Measurements from ENCODE around the gene EMX1.

Gene EMX1

GRCh38 chr2:72963423-72964145 is 46.3 kb downstream of the EMX1 start:
- no peak for TF ChIP-seq CTCF (IDR thresholded peaks at IDR 0.05; ENCODE audit: extremely low read depth, insufficient read depth, missing control alignments)
- in situ Hi-C loops (cut with MboI; ENCODE audit: low pct_unique_long_range_greater_than_20kb, low sequenced_read_pairs, unreplicated experiment), result no loop called here
- DNase-seq (ENCODE audit: low spot score), result no peak

GRCh38 chr2:72964146-72964525 is 46.8 kb downstream of the EMX1 start:
- DNase-seq (ENCODE audit: low spot score), result no peak
- no peak for TF ChIP-seq CTCF (IDR thresholded peaks at IDR 0.05; ENCODE audit: extremely low read depth, insufficient read depth, missing control alignments)

GRCh38 chr2:72965016-72965415 is 47.7 kb downstream of the EMX1 start:
- no peak for DNase-seq (ENCODE audit: low spot score)
- in situ Hi-C loops (cut with MboI; ENCODE audit: low pct_unique_long_range_greater_than_20kb, low sequenced_read_pairs, unreplicated experiment), result no loop called here
- TF ChIP-seq CTCF (IDR thresholded peaks at IDR 0.05; ENCODE audit: extremely low read depth, insufficient read depth, missing control alignments), result no peak

More at GRCh38 chr2:72964146-72964525, 46.8 kb downstream of the EMX1 start:
- in situ Hi-C loops (cut with MboI; ENCODE audit: low pct_unique_long_range_greater_than_20kb, low sequenced_read_pairs, unreplicated experiment), result no loop called here

- TF ChIP-seq CTCF (IDR thresholded peaks at IDR 0.05; ENCODE audit: extremely low read depth, insufficient read depth, missing control alignments), result no peak
- in situ Hi-C loops (cut with MboI; ENCODE audit: low pct_unique_long_range_greater_than_20kb, low sequenced_read_pairs, unreplicated experiment), result no loop called here
- no peak for DNase-seq (ENCODE audit: low spot score)
These were observed 48.6 kb downstream of the EMX1 start for GRCh38 chr2:72965770-72966450.

- DNase-seq (ENCODE audit: low spot score), result no peak
- in situ Hi-C loops (cut with MboI; ENCODE audit: low pct_unique_long_range_greater_than_20kb, low sequenced_read_pairs, unreplicated experiment), result no loop called here
- no peak for TF ChIP-seq CTCF (IDR thresholded peaks at IDR 0.05; ENCODE audit: extremely low read depth, insufficient read depth, missing control alignments)
These were observed 51.0 kb downstream of the EMX1 start for GRCh38 chr2:72968286-72968685.

- no peak for DNase-seq (ENCODE audit: low spot score)
- TF ChIP-seq CTCF (IDR thresholded peaks at IDR 0.05; ENCODE audit: extremely low read depth, insufficient read depth, missing control alignments), result no peak
- in situ Hi-C loops (cut with MboI; ENCODE audit: low pct_unique_long_range_greater_than_20kb, low sequenced_read_pairs, unreplicated experiment), result no loop called here
These were observed 52.4 kb downstream of the EMX1 start for GRCh38 chr2:72969706-72970105.

Measured in GM13977 (cell line).